HG03175 (cell line): ENCODE data around the gene LRCOL1.

Experiments
- ATAC-seq: cut with Tn5 transposase; IDR thresholded peaks from one replicate; pipeline ENCODE4 v1.9.1; 2021; ENCODE audit warnings: mild to moderate bottlenecking, moderate library complexity; ENCODE audit not compliant: unreplicated experiment

The LRCOL1 gene

DNA sequence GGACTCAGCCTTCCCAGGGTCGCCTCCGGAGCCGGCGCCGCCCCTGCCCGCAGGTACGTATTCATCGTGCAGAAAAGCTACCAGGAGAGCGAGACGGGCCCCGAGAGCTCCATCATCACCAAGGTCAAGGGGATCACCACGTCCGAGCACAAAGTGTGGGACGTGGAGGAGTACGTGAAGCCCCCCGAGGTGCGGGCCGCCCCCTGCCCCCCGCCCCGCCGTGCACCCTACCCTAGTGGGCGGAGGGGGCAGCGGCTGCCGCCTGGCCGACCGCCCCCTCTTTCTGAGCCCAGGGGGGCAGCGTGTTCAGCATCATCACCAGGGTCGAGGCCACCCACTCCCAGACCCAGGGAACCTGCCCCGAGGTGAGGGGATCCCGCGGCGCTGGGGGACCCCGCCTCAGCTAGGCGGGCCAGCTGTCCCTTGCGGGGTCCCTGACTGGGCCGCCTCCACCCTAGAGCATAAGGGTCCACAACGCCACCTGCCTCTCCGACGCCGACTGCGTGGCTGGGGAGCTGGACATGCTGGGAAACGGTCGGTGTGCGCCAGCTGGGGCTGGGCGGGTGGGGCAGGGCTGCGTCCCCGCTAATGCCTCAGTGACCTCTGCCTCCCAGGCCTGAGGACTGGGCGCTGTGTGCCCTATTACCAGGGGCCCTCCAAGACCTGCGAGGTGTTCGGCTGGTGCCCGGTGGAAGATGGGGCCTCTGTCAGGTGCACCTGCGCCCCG, 9.2 kb upstream of the LRCOL1 start:
- ATAC-seq, result no peak

DNA sequence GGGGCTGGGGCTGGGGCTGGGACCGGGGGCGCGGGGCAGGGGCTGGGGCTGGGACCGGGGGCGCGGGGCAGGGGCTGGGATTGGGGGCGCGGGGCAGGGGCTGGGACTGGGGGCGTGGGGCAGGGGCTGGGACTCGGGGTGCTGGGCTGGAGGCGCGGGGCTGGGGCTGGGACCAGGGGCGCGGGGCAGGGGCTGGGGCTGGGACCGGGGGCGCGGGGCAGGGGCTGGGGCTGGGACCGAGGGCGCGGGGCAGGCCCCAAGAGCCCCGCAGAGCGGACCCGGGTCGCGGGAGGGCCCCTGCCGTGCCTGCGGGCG, 8.6 kb upstream of the LRCOL1 start:
- no peak for ATAC-seq

DNA sequence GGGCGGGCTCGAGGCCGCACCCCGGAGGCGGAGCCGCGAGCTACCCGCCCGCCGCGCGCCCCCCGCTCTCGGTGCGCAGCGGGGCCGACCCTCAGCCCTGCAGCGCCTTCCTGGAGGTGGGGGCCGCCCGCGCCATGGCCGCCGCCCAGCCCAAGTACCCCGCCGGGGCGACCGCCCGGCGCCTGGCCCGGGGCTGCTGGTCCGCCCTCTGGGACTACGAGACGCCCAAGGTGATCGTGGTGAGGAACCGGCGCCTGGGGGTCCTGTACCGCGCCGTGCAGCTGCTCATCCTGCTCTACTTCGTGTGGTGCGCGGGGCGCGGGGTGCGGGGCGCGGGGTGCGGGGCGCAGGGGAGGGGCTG, 8.3 kb upstream of the LRCOL1 start, which contains the start of gene P2RX2:
Gene P2RX2, plus strand, starts transcription at position 94 of the 361 bp plus-strand sequence. Its CDS starts 41 bp downstream, at position 135.
- no peak for ATAC-seq

DNA sequence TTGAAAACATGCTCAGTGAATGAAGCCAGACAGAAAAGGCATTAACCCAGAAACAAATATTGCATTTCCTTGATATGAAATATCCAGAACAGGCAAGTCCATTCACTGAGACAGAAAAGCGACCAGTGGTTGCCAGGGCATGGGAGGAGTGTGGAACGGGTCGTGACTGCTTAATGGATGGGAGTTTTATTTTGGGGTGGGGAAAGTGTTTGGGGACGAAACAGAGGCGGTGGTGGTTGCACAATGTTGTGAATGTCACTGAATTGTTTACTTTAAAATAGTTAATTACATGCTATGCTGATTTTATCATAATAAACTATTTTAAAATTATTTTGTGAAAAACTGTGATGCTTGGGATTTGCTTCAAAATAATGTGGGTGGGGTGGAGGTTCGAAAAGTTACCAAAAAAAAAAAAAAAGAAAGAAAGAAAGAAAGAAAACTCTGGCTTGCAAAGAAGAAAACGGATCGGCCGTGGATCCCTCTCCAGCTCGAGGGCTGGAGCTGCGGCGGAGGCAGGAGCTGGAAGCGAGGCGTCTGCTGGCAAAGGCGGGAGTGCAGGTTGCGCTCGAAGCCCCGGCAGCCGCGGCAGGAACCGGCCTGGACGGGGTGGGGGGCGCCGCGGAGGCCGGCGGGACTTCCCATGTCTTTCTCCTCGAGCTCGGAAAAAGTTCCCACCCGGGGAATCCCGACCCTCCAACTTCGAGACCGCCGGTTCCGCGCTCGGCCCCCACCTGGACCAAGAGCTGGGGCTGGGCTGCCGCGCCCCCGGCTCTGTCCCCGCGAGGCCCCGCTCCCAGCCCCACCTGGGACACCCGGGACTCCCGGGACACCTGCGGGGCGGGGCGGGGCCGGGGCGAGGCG, 7.7 kb upstream of the LRCOL1 start:
- no peak for ATAC-seq

DNA sequence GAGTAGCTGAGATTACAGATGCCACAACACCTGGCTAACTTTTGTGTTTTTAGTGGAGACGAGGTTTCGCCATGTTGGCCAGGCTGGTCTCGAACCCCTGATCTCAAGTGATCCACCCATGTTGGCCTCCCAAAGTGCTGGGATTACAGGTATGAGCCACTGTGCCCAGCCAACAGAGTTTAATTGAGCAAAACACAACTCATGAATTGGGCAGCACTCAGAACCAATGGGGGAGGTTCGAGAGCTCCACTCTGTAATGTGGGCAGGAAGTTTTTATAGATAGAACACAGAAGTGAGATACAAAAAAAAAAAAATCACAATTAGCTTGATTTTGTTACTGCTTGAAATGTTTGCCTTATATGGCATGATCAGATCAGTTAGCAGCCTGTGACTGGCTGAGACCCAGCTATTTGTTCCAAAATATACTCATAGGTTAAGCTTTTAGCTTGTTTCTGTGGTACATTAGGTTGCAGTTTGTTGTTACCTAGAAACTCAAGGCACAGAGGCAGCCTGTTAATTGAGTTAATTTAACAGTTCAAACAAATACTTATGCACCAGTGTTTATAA, 6.8 kb upstream of the LRCOL1 start:
- no peak for ATAC-seq

DNA sequence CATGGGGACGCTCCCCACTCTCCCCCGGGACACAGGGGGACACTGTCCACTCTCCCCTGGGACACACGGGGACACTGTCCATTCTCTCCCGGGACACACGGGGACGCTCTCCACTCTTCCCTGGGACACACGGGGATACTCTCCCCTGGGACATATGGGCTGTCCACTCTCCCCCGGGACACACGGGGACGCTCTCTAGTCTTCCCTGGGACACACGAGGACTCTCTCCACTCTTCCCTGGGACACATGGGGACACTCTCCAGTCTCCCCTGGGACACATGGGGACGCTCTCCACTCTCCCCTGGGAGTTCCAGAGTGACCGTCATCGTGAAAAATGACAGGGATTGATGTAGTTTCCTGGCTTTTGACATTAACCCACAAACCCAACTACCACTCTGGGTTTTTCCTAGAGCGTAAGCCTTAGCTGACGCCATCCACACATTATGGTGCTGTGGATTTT, 5.2 kb upstream of the LRCOL1 start:
- no peak for ATAC-seq

DNA sequence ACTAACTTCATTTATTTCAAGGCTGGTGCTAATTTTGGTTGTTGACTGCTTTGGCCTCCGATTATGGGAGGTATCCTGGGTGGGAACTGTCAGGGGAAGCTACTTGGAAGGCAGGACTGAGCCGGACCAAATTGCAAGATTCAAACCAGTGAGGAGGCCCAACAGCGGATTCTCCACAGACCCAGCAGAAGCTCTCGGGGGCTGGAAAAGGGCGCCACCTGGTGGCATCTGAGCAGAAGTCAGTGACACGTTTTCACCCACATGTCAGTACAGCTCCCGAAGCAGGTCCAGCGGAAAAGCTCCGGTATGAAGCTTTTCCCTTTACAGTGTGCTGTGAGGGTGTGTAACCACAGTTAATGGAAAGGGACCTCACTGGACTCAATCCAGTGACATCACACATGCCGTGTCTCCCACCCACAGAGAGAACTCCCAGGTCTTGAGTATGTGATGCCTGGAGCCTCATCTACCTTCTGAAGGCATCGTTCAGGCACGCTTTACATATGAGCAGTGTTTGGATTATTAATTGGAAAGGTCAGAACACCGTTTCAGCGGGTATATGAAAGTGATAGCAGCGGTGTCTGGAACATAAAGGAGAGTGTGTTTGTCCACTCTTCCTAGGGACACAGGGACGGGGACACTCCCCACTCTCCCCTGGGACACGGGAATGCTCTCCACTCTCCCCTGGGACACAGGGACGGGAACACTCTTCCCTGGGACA, 4.6 kb upstream of the LRCOL1 start:
- ATAC-seq, result no peak

DNA sequence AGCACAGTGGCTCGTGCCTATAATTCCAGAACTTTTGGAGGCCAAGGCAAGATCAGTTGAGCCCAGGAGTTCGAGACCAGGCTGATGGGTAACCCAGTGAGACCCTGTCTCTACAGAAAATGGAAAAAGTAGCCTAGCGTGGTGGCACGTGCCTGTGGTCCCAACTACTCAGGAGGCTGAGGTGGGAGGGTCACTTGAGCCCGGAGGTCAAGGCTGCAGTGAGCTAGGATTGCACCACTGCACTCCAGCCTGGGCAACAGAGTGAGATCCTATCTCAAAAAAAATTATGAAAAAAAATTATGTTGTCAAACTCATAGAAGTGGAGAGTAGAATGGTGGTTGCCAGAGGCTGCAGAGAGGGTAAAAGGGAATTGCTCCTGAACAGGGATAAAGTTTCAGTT, 3.6 kb upstream of the LRCOL1 start:
- ATAC-seq, result no peak

DNA sequence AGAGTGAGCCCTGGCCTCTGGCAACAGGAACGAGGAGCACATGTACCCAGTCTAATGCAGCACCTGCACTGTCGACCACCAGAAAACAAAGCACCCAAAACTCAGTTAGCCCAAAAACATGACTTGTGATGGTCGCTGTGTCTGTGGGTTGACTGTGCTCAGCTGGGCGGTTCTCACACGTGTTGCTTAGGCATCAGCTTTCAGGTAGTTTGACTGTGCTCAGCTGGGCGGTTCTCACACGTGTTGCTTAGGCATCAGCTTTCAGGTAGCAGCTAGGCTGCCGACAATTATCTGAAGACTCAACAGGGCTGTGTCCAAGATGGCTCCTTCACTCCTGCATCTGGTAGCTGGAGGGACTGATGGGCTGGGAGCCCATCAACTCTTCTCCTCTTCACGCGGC, 1.2 kb upstream of the LRCOL1 start:
- no peak for ATAC-seq

DNA sequence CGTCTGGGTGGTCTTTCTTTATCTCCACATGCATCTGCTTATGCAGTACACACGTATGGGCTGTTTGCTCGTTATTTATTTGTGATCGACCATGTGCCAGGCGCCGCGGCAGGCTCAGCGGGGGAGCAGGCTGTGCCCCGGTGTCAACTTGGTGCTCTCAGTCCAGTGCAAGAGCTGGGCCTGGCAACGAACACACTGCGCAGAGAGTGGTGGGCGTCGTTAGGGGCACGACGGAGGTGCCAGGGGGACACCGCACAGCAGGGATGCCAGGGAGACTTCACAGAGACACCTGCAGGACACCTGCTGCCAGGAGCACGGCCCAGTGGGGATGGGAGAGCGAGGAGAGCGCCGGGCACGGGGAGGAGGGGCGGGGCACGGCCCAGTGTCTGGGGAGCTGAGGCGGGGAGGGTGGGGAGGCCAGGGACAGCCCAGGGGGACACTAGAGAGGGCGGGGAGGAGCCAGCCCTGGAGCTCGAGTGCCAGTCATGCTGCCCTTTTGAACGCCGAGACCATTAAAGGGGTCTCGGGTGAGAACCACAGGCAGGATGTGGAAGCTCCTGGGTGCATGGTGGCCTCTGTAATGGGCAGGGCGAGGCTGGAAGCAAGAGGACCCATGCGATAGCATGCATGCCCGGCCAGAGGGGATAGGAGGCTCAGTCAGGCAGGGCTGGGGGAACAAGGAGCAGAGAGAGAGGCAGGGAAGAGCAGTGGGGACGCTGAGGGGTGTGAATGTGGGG, 652 bp upstream of the LRCOL1 start:
- ATAC-seq, result no peak

DNA sequence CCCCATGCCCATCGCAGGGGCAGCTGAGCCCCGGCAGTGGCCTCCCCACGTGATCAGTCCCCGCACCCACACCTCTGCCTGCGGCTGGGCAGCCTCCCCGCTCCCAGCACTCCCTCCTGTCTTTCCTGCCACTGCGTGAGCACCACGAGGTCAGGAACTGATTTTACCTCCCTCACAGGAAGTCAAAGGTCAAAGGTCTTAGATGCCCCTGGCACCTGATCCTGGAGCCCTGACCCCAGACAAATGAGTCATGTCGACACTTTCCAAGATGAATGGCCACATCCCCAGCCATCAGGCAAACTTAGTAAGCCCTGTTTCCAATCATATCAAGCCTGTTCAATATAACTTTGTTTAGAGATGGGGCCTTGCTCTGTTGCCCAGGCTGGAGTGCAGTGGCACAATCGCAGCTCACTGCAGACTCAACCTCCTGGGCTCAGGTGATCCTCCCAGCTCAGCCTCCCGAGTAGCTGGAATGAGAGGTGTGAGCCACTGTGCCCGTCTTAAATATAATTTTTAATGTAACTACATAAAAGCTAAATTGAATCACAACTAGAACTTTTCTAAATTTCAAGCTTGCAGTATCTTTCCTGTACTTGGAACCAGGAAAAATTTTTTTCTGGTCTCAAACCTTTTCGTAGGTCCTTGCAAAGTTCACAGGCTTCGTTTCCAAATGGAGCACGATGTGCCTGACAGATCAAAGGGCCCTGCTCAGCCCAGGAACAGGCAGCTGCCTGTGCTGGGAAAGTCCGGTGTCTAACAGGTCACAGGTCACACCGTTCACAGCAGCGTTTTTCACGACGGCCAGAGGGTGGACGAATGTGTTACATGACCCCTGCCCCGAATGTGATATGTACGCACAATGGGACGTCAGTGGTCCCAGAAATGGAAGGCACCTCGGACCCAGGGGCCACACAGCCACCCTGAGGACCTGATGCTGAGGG, 1.9 kb downstream of the LRCOL1 start:
- ATAC-seq, result no peak

DNA sequence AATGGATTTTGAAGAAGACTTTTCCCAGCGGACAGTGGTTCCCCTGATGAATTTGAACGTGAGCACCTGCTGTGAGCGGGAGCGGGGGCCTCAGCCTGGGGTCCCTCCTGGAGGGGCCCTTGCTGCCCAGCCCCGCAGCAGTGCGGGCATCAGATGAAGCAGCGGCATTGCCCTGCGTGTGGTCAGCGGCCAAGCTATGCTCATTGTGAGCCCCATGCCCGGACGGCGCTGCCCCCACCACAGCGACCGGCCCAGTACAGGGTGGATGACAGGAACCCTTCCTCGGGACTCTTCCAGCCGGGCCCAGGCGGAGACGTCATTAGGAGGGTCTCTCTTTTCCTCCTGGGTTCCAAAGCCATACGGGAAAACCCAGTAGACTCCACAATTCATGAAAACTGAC, 3.5 kb downstream of the LRCOL1 start:
- no peak for ATAC-seq

DNA sequence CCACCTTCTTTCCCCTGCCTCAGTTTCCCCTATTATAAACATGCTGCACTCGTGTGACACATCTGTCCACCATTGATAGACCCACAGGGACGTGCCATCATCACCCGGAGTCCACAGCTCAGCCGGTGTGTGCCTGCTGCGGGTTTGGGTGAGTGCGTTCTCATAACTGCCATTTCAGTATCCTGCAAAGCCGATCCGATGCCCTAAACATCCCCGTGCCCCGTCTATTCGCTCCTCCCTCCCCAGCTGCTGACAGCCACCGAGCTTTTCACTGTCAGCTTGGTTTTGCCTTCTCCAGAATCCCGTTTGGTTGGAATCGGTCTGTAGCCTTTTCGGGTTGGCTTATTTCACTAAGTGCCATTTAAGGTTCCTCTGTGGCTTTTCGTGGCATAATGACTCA, 3.9 kb downstream of the LRCOL1 start:
- no peak for ATAC-seq

DNA sequence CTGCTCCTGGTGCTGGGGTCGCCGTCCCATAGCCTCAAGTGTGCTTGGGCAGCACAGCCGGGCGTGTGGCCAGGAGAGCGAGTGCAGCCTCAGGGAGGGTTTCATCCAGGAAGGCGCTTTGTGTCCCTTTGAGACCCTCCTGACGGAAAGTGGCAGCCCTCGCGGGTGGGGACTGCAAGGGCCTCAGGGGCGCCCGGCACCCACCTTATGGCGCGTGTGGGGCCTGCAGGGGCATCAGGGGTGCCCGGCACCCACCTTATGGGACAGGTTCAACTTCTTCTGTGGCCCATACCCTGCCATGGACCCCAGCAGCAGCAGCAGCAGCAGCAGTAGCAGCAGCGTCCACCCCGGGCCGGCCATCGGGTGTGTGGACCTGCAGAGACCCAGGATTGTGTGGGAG, 4.5 kb downstream of the LRCOL1 start:
- ATAC-seq, result no peak

DNA sequence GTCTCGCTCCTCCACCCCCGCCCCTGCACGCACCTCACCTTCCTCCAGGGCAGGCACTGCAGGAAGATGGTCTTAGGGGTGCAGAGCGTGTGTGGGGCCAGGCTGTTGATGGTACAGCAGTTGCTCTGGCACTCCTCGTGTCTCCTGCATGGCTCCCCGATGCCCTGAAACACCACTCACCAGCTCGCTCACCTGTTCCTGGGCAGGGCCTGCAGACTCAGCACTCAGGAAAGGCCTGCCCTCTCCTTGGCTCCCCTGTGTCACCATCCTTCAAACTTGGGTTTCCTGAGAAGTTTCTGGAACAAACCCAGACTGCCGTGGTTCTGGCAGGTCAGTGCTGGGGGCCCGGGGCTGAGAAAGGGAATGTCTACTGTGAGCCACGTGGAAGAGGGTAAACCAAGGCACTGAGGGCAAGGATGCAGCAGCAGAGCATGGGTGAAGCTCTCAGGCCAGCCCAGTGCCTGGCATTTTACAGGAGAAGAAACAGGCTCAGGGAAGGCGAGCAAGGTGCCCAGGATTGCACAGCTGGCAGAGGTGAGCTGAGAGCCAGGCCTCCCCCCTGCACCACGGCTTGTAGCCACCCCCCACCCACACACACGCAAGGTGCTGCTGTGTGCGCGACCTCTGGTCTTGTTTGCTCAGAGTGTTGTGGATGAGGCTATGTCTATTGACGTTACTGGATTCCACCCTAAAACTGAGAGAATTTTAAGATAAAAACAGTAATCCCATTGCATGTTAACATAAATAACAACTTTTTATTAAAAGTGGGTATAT, 5.5 kb downstream of the LRCOL1 start:
- ATAC-seq, result no peak

DNA sequence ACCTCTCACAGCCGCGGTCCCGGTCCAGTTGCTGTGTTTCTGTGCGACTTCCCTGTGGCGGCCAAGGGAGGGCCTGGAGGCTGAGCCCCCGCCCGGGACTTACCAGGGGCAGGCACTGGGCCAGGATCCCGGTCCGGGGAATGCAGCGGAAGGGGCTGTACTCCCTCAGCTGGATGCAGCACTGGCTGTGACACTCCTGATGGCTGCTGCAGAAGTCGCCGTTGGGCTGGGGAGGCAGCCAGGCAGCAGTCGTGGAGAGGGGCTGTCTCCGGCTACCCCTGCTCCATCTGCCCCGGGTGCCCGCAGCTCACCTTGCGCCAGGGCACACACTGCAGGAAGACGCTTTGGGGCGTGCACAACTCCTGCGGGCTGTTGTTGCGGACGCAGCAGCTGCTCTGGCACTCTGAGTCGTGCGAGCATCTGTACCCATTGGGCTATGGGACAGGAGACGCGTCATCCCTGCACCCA, 6.2 kb downstream of the LRCOL1 start:
- no peak for ATAC-seq

DNA sequence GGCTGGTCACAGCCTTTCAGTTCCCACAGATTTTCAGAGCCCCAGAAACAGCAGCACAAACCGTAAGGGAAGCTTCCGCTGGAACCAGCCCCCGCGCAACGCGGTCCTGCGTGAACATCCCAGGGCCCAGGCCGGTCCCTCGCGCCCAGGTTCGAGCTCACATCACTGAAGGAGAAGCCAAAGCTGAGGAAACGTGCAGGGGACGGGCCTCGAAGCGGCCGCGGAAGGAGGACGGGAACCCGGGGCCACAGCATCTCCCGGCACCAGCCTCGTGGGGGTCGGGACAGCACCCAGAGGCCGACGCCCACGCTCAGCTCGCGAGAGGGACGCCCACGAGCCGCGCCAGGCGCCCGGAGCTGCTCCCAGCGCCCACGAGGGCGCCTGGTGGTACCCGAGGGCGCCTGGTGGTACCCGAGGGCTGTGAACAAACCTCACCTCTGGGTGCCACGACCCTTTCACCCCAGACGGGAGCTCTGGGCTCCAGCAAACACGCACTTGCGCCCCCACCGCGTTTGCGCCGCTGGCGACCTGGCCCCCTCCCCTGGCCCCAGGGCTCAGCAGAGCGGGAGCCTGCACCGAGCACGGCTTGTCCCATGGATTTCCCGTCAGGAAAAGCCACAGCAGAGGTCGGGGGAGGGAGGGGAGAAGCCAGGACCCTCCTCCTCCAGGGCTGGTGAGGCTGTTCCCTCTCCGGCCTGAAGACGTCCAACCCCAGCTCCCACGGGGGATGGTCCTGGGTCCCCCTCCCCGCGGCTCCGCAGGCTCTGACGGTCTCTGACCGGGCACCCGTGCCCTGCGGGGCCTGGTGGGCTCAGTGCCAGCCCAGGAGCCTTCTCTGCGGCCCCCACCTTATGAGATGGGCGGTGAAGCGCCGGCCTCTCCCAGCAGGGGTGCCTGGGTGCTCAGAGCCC, 6.9 kb downstream of the LRCOL1 start:
- no peak for ATAC-seq
